Psoas muscle (tissue), 8 donors: ENCODE data around the gene AMH. TPM values are rescaled to one million over a fixed set of nuclear protein-coding genes. Genes with fewer than 3 reads are reported as not detected.
A peak's percentile ranks its signal among the peaks of the same experiment; 100 is the strongest.

Experiments used
- ATAC-seq, 4 donors: fragments of 200-7000 bp; cut with Tn5 transposase; one replicate each; pipeline ENCODE4 v1.9.1; 2020; ENCODE audit warnings: moderate library complexity in 3 of 4, mild to moderate bottlenecking in 2 of 4
- DNase-seq, 2 donors: peaks; one replicate each; pipeline ENCODE4 v3.0.0-alpha.2; 2020
- H3K27ac ChIP-seq: fragments of 200-600 bp; one replicate; pipeline ENCODE4 v1.8.0; 2022
- H3K27me3 ChIP-seq, 3 donors: fragments of 200-600 bp in 1 of 3; one replicate each; pipeline versions ENCODE4 v1.6.1 to v1.8.0; 2013 to 2022; ENCODE audit warnings: low read length in 2 of 3, mild to moderate bottlenecking in 2 of 3, moderate library complexity in 1 of 3; ENCODE audit not compliant: insufficient read depth in 3 of 3
- H3K36me3 ChIP-seq, 2 donors: fragments of 200-600 bp in 1 of 2; one replicate each; pipeline versions ENCODE4 v1.6.1 to v1.8.0; 2013 to 2022; ENCODE audit warnings: low read depth in 1 of 2, mild to moderate bottlenecking in 1 of 2, moderate library complexity in 1 of 2; ENCODE audit not compliant: insufficient read depth in 1 of 2
- H3K4me1 ChIP-seq: fragments of 200-600 bp; one replicate; pipeline ENCODE4 v1.8.0; 2022
- H3K4me3 ChIP-seq: fragments of 200-600 bp; one replicate; pipeline ENCODE4 v1.8.0; 2022; ENCODE audit warnings: mild to moderate bottlenecking
- H3K9me3 ChIP-seq: fragments of 200-600 bp; one replicate; pipeline ENCODE4 v1.8.0; 2022
- CTCF ChIP-seq: fragments of 200-600 bp; IDR thresholded peaks from one replicate; pipeline ENCODE4 v1.8.0; 2022; ENCODE audit warnings: antibody characterized with exemption
- WGBS, 3 donors: extraction: QIAGEN DNeasy Blood & Tissue Kit; methylation state at CpG; one replicate each; pipeline versions ENCODE4 v1.1.6 to v1.1.7; 2013; 5-methylcytosine and 5-hydroxymethylcytosine counted together
- intact Hi-C, 2 donors: fragments of 100-400 bp; cut with DNase I; formaldehyde crosslinking; loops; one replicate each; pipeline versions ENCODE4 v1.11.0 to v1.14.2; 2022
- polyA plus RNA-seq, 3 donors: library from polyadenylated mRNA; stranded (reverse); fragments of 200-250 nt; gene quantifications; one replicate each; pipeline ENCODE4 v1.2.3, GENCODE V29; 2013
- total RNA-seq, 4 donors: library from RNA; stranded (reverse); fragmentation: NEBNext Ultra II Directional in 2 of 4; extraction: Animal tissue kit (Norgen Biotek cat#: 25700) in 2 of 4; gene quantifications; one replicate each; pipeline versions ENCODE4 v1.2.1 to v1.2.4, GENCODE V29; 2021 to 2023
- donor health status: healthy with polysubstance abuse.
- donor health status: DM: no; HTN: no; CAD: no; lungs with moderate emphysema.
- donor health status: Bipolar disorder and iron deficiency.
- donor health status: healthy.
- donor health status: DM: yes; HTN: yes; CAD: no.
- donor health status: DM: no; HTN: no; CAD: no.
- donor health status: DM: no; HTN: no; CAD: no.
- donor health status: DM: yes; HTN: yes; CAD: no.

Gene AMH
- total and polyA plus RNA-seq, 7 donors, result 0.38 to 3.6 (median 2.2) TPM

DNA sequence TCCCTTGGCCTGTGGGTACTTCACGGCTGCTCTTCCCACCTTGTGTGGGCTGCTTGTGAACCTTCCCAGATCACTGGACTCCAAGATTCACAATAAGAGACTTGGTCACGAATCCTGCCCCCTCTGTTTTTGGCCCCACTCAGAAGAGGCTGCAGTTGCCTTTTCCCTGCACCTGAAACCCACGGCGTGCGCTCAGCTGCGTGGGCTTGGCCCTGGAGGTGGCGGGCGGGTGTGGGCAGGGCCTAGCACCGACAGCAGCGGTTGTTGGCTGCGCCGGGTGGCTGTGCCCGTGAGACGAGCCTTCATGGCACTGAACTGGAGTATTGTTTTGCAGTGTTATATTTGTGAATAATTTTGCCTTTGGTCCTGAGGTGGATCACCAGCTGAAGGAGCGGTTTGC is 46.8 kb upstream of the AMH start:
- intact Hi-C loops, result no loop called here

GRCh38 chr19:2207008-2207407 is 42.1 kb upstream of the AMH start:
- ATAC-seq, result no peak

More for the DNA sequence above, 46.8 kb upstream of the AMH start:
- no peak for DNase-seq
- Histone ChIP-seq H3K4me1 (no peaks in the 10 kb centered on the region), H3K27ac (no peak overlapping the region), H3K36me3 (peaks cover 0 to 48% of the 10 kb centered on the region in 2 donors), H3K27me3 (no peaks in the 10 kb centered on the region), H3K4me3 (no peak overlapping the region), H3K9me3 (no peaks in the 10 kb centered on the region)
- ATAC-seq, result no peak
- TF ChIP-seq CTCF, result no peak
- 87 to 91% (median 88%) methylated on average over 15 of the region's 15 CpGs for WGBS, 3 donors

GRCh38 chr19:2207991-2208860 is 40.9 kb upstream of the AMH start:
- intact Hi-C loops, result no loop called here
- no peak overlapping the region for H3K4me3 ChIP-seq
- DNase-seq (peak; percentile 75 to 76), ATAC-seq (peak in 3 of 4 donors; percentile 35 to 54 (median 43))
- peaks cover 0 to 80% of the 10 kb centered on the region in 2 donors for H3K36me3 ChIP-seq
- no peak for TF ChIP-seq CTCF
- 62 to 67% (median 67%) methylated on average over 30 to 36 of the region's 36 CpGs for WGBS, 3 donors
- H3K9me3 ChIP-seq, result no peaks in the 10 kb centered on the region
- no peaks in the 10 kb centered on the region for H3K27me3 ChIP-seq
- no peak overlapping the region for H3K27ac ChIP-seq
- H3K4me1 ChIP-seq, result no peaks in the 10 kb centered on the region

More at GRCh38 chr19:2207008-2207407, 42.1 kb upstream of the AMH start:
- Histone ChIP-seq H3K4me1 (no peaks in the 10 kb centered on the region), H3K9me3 (no peaks in the 10 kb centered on the region), H3K4me3 (no peak overlapping the region), H3K27me3 (no peaks in the 10 kb centered on the region), H3K36me3 (peaks cover 0 to 77% of the 10 kb centered on the region in 2 donors), H3K27ac (no peak overlapping the region)
- TF ChIP-seq CTCF, result no peak
- 90 to 92% (median 92%) methylated on average over 15 of the region's 15 CpGs for WGBS, 3 donors
- intact Hi-C loops, result no loop called here
- no peak for DNase-seq

GRCh38 chr19:2208975-2209374 is 40.1 kb upstream of the AMH start:
- H3K36me3 ChIP-seq, result peaks cover 0 to 80% of the 10 kb centered on the region in 2 donors
- no peak for TF ChIP-seq CTCF
- DNase-seq, result no peak
- ATAC-seq, result no peak
- H3K9me3 ChIP-seq, result no peaks in the 10 kb centered on the region
- no peak overlapping the region for H3K4me3 ChIP-seq
- H3K27me3 ChIP-seq, result no peaks in the 10 kb centered on the region
- WGBS, 3 donors, result 58 to 73% (median 73%) methylated on average over 10 of the region's 10 CpGs
- H3K27ac ChIP-seq, result no peak overlapping the region
- intact Hi-C loops, result no loop called here
- no peaks in the 10 kb centered on the region for H3K4me1 ChIP-seq
